Stimulated activated CD8-positive, alpha-beta memory T cell treated with anti-CD3 and anti-CD28 coated beads, Interleukin-2, amount 100 ng/mL, for 48 hours (primary cell): ENCODE results near the gene DLG2.

Experiments used
- DNase-seq, 2 donors: peaks; one replicate each; pipeline ENCODE4 v3.0.0-alpha.2; 2020; ENCODE audit warnings: low read depth in 2 of 2

DLG2 gene

DNA sequence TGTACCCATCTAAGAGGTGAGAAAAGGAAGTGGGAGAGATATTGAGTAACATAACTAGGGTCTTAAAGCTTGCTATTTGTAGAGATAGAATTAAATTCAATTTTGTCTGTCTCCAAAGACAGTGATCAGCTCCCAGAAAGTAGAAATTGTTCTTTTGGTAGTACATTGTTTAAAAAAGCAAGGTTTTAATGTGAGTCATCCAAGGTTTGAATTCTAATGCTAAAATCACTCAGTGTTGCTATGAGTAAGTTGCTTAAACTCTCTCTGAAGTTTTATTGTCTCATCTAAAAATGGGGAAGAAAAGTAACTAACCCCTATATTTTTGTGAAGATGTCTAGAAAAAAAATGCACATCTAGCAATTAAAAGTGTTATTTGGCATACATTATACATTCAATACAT is 1336.5 kb downstream of the DLG2 start:
- DNase-seq = no peak

DNA sequence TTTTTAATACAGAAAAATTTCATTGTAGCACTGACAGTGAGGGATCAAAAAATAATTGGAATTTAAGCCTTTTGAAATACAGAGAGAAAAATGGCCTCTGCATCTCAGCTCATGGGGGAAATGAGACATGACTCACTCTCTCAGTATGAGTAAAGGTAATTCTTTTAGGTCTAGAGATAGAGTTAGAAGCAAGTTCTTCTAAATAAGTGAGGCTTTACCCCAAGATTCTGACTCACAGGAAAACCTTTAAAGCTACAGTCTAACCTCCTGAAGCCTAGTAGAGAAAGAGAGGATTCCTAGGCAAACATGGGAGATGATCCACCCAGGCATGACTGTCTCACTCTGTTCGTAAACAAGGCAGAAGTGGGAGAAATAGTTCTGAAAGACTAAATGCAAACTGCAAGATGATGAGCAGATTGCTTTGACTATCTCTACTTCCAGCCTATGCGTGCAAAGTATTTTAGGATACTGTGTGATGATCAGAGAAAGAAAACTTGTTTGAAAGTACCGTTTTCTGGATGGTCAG is 1337.7 kb downstream of the DLG2 start:
- no peak for DNase-seq

DNA sequence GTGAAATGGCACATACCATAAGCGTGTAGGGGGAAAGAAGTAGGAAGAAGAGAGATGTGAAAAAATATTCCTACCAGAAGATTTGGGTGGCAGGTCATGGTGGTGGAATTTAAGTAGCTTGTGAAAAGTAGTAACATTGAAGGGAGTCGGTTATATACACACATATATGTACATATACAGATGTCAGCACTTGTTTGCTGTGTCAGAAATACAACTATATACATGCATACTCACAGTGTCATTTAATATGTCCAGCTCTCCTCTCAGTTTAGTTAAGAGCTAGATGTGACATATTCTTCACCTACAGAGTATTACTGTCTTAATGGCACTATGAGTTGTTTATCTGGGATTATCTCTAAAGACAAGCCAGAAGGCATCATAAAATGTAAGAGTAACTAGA is 1353.6 kb downstream of the DLG2 start:
- DNase-seq = no peak

DNA sequence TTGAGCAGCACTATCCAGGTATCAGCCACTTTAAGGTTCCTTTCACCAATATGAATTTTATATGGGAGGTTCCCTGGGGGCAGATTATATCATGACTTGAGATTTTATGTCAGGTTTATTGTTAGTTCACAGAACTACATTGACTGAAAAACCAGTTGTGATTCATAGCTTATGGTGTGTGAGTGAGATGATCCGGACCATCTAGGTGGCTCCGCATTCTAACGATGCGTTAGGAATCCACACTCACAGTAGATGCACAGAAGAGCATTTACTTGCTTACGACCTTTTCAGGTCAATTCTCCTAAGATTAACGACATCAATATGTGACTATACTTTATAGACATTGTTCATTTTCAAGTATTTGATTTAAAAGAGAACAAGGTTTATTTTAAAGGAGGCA is 1356.7 kb downstream of the DLG2 start:
- DNase-seq = no peak

DNA sequence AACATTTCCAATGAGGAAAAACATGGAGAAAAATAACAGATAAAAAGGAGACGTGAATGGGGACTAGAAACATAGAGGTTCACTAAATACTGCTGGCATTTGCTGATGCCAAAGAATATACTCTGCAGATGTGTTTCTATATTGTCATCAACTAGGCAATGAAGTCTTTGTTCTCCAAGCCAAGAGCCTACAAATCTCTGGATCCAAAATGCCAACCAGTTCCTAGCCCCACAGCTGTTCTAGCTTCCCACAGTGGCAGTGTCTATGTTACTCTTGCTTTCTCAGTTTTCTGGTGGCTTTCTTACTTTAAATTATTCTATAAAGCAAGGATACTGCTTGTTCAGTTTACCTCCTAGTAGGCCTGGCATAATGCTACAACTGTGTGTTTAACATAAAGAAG is 1363.1 kb downstream of the DLG2 start:
- DNase-seq = no peak

DNA sequence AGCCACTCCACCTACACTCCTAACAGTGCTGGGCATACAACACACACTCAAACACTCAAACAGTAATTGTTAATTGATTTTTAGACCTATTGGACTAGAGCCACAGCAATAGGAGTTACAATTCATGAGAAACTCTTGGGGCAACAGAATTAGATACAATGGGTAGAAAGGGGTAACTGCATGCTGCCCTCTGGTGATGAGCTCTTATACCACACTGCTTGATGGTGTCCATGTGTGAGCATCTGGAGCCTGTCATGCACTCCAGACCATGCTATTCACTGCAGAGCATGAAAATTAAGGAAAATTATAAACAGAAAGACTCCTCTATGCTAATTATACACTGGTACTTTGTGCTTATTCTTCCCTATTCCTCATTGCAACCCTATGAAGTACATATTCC is 1365.4 kb downstream of the DLG2 start:
- DNase-seq = no peak

DNA sequence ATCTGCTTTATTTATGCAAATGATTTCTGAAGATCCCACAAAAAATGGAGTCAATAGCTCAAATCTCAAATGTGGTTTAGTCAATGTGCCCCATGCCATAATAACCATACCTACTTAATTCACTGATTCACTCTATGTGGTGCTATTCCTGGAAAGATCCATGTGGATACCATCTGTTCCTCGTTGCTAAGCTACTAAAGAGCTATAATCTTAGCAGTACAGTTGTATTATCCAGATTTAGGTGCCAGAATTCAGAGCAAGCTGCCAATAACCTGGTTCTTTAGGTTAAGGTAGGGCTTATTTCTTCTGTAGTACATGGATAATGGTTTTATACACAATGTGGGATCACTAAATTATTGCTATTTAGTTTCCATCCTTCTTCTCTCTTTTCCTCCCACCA is 1366.3 kb downstream of the DLG2 start:
- no peak for DNase-seq

DNA sequence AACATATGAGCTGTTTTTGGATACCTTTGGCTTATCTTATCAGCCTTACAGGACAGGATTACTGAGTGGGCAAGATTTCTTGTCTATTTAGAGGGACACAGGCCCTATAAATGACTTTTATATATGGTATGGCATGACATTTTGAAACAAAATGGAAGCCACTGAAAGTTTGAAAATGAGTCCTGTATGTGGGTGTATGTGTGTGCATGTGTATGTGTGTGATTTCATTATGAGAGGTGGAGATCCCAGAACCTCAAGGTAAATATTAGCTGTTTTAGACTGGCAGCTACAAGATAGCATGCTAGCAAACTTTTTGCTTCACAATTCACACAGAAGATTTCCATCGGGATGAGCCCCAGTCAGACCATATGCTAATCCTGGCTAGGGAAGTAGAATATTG is 1370.5 kb downstream of the DLG2 start:
- no peak for DNase-seq

DNA sequence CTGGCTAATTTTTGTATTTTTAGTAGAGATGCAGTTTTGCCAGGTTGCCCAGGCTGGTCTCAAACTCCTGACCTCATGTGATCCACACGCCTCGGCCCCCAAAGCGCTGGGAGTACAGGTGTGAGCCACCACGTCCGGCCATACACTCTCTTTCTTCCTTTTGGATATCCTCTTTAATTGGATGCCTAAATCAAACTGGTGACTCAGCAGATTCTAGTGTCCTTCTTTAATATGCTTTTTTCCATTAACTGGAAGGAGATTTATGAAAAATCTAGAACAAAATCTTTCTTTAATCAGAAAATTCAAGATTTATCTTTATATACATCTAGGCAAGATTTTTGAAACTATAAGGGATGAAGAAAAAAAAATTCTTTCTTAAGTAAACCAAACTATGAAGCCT is 1371.7 kb downstream of the DLG2 start:
- no peak for DNase-seq

DNA sequence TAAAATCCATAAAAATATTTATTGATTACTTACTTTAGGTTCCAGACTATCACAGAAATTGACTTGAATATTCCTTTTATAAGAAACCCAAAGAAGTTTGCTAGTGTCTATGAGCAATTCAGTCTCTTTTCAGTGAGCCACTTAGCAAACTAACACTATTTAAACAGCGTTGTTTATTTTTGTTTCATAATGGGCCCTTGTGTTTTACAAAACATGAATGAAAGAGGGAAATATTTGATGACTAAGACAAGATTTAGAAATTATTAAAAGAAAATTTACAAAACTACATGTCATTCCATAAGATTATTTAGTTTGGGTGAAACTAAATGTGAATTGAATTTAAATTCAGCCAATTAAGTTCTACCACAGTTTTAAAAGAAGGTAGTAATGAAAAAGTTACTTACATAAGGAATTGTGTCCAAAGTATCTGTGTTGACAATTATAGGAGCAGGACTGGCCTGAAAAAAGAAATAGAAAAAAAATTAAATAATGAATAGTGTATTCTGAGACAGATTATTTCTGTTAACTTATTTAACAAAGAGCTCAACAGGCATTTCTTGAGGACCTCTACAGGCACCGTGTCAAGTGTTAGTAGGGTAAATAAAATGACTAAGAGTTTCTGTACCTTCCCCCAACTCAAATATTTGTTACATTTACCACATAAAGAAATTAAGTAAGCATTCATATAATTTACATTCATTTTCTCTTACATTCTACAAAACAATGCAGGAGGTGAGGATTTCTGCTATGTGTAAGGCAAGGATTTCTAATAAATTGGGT is 1376.1 kb downstream of the DLG2 start:
- DNase-seq = no peak

DNA sequence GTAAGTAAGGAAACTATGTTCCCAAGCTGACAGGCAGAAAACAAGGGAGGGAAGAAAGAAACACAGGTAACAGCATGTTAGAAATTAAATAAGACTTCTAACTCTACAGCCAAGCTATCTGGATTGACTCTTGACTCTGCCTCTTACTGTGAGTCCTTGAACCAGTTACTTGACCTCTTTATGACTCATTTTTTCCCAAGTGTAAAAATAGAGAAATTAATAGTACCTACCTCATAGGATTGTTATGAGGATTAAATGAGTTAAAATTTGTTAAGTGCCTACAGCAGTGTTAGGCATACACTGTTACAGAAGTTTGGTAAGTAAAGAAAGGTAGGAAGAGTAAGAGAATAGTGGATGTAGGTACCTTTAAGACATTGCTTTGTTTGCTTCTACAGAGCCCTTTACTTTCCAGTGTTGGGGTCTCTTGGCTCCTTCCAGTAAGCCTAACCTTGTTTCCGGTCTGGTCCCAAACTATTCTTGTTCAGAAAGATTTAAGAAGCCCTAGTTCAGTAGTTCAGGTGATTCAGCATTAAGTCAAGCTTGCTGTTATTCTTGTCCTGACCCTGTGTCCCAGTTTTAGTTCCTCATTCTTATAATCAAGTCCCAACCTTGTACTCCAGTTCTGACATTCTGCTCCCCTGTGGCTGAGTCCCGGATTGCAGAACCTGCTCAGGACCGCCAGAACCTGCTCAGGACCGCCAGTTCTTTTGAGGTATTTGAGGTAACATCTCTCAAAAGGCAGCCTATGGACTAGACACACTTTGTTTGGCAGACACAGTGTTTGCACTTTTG is 1377.6 kb downstream of the DLG2 start:
- no peak for DNase-seq

DNA sequence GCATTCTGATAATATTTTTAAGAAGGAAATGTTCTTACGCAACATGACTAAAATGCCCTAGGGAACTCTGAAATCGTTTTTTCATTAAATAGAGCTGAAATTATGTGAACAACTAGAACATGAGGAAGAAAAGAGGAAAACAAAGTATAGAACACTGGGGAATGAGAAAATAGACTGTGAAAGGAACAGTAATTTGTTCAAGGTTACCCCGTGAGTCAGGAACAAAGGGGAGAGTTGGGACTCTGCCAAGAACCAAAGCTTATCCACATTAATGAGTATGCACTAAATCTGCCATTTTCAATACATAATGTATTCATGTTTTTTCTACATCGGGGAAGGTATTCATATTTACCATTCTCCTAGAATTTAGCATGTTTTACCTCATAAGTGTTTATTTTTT is 1379.2 kb downstream of the DLG2 start:
- DNase-seq = no peak

DNA sequence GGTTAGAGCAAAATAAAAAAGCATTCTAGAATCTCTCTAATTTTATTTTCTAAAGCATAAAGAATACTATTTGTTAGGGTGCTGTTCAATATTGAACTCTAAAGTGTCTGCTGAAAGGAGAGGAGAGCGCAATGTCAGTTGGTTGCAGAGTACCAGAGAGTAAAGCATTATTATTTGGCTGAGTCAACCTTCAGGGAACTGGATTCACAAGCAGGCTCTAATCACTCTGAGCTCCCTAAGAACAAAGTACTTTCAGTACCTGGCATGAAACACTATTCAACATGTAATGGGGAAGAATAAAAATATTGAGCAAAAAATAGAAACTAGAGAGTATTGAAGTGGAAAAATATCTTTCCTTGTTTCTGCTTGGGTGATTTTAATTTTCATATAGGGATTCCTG is 1380.0 kb downstream of the DLG2 start:
- DNase-seq = no peak

DNA sequence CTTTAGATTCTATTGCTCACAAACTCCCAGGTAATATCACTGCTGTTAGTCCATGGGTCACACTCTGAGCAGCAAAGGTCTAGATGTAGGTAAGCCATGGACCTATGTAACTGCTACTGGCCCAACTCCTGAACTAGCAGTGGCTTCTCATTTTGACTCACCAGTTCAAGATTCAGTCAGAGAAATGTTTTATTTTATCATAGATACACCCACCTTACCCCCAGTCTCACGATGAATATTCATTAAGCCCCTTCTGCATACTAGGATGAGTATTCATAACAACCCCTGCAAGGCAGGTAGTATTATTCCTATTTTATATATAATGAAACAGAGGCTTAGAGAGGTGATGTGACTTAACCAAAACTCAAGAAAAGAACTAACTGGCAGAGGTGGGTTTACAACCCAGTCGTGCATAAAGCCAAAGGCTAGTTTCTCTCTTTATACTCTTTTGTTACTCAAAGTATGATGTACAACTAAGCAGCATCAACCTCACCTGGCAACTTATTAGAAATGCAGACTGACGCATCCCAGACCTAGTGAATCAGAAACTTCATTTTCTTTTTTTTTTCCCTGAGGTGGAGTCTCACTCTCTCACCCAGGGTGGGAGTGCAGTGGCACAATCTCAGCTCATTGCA is 1383.4 kb downstream of the DLG2 start:
- no peak for DNase-seq

DNA sequence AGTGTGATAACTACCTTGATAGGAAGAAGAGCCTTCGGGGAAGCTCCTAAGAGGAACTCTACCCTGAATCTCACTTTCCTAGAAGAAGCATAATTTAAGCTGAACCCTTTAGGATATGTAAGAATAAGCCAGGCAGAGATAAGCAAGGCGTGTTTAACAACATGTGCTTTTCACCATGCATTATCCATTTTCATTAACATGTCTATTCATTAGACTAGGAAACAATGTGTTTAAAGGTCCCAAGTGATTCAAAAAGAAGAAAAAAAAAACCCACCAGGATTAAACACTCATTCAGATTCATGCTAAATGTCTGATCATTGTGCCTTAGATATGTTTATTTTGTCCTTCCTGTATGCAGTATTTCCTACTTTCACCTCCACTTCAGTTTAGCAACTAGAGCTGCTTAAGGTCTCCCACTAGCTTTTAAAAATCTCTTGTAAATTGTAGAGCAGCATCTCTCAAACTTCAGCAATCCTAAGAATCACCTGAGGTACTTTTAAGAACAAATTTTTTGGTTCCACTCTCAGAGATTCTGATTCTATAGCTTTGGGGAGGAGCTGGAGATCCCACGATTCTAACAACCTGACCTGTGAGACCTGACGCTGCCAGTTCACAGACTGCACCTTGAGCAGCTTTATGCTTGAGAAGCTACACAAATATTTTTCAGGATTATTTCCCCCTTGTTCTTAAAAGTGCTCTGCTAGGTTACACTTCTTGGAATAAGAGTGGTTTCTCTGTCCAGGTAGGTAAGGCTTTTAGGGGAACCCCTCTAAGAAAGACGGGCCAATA is 1385.6 kb downstream of the DLG2 start:
- DNase-seq = no peak

DNA sequence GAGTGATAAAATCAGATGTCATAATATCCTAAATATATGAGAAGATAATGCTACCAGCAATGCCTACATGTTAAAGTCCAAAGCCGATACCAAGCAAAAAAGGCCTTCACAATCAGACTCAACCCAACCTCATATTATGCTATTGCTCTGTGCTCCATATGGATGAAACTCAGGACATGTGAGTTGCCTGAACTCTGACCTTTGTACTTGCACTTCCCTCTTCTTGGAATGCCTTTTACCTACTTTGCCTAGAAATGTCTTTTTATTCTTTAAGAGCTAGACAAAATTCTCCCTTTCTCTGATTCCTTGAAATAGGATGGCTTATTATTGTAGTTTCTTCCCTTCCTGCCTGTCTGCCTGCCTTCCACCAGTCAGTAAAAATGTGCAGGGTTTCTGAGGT is 1386.3 kb downstream of the DLG2 start:
- DNase-seq = no peak

DNA sequence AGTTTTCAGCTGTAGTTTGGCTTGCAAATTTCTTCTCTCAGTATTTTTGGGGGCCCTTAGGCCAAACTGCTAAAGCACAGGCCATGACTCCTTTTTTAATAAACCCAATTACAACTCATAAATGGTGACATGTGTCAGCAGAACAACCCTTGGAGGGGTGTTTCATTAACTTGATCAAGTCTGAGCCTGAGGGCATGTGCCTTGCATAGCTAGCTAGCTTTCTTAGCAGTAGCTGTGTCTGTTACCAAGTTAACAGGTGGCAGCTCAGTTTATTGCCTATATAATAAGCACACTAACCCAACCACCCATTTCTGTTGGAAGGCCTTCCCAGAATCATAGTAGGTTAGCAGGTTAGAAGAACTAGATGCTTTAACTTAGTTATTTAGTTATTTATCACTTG is 1390.7 kb downstream of the DLG2 start:
- no peak for DNase-seq

DNA sequence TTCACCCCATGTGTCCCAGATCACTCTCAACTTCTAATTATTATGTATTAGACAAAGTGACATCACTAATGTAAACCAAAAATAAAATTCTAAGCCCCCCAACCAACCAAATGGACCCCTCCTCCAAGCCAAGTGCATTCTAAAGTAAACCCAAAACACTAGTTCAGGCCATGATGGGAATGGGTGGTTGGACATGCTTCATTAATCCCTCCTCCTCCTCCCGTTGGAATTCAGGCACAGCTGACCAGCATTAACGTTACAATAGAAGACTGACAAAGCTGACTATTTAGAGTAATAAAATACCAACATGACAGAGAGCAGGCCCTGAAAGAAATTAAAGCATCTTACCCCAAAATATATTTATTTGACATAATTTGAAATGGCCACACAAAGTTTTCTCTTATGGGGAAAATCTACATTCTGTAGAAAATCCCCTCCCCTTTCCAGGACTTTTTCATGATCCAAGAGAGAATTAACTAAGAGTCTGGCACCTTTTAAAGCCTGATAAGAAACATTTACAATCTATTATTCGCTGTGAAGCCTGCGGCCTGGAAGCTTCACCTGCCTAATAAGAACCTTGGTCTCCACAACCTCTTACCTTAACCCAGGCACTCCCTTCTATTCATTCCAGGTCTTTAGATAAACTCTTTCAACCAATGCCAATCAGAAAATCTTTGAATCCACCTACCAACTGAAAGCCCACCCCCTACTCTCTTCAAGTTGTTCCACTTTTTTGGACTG is 1392.5 kb downstream of the DLG2 start:
- DNase-seq = no peak

DNA sequence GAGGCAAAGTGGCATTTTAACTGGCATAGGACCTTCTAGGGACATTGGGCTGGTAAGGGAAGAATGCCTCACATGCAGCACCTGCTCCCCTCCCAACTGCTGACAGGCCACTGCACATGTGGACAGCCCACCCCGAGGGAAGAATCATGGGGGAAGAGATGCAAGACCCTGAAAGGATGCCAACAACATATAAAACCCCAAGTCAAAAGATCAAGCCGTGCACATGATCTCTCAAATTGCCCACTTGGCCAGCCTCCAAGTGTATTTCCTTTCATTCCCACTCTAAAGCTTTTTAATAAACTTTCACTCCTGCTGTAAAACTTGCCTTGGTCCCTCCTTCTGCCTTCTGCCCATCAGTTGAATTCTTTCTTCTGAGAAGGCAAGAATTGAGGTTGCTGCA is 1393.1 kb downstream of the DLG2 start:
- no peak for DNase-seq

DNA sequence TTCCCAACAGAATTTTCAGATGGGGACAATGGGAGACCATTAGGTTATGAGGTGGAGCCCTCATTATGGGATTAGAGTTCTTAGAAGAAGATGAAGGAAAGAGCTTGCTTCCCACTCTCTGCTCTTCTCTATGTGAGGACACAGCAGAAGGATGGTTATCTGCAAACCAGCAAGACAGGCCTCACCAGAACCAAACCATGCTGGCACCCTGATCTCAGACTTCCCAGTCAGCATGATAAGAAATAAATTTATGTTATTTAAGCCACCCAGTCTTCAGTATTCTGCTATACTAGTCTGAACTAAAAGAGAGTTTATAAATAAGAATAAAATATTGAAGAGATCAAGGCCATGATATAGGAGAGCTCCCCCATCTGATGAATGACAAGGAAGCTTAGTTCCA is 1394.6 kb downstream of the DLG2 start:
- no peak for DNase-seq

DNA sequence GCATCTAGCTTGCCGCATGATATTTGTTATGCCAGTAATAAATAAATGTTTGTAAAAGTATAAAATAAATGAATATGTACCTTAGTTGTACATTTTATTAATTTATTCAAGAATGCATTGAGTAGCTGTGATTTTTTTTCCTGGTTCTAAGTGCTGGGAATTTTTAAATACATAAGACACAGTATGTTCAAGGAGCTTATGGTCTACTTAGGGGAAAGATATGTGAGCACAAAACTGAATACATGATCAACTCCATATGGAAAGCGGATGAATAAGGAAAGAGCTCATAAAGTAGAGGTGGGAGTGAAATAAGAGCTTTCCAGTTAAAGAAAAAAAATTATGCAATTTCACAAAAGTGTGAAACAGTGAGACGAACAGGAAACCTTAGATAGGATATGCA is 1396.7 kb downstream of the DLG2 start:
- no peak for DNase-seq
